Right lobe of liver (tissue), 4 donors: ENCODE data around the gene UNC5C.

Source experiments
- POLR2A ChIP-seq: fragments of 450-650 bp; IDR thresholded peaks from one replicate; pipeline ENCODE4 v1.6.1; 2017; ENCODE audit warnings: antibody characterized with exemption, mild to moderate bottlenecking
- TF ChIP-seq, protein P1 (sequence below), 4 donors: fragments of 200-600 bp in 3 of 4; fragments of 450-650 bp in 1 of 4; IDR thresholded peaks; one replicate each; pipeline versions ENCODE4 v1.5.1 to v1.8.0; 2016 to 2022; ENCODE audit warnings: antibody characterized with exemption in 4 of 4, mild to moderate bottlenecking in 2 of 4
- donor health status: DM: no; HTN: no; CAD: no.
- donor health status: DM: no; HTN: no; CAD: no.
- donor health status: DM: no; HTN: yes; CAD: no.

DNA sequence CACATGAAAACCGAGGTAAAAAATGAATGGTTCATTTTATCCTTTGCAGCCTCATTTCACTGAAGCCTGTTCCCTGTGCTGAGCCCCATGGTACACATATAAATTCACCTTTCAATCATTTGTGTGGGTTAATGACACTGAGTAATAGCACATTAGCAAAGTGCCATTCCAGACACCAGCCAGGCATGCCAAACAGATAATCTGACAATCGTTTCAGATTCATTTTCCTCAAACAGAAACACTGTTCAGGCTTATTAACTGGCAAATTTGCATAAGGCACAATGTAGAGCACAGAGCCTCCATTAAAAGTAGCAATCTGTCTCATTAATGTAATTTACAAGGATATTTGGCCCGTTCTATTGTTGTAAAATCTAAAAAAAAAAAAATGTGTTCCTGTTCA, 76.2 kb downstream of the UNC5C start:
- TF ChIP-seq, protein P1, sequence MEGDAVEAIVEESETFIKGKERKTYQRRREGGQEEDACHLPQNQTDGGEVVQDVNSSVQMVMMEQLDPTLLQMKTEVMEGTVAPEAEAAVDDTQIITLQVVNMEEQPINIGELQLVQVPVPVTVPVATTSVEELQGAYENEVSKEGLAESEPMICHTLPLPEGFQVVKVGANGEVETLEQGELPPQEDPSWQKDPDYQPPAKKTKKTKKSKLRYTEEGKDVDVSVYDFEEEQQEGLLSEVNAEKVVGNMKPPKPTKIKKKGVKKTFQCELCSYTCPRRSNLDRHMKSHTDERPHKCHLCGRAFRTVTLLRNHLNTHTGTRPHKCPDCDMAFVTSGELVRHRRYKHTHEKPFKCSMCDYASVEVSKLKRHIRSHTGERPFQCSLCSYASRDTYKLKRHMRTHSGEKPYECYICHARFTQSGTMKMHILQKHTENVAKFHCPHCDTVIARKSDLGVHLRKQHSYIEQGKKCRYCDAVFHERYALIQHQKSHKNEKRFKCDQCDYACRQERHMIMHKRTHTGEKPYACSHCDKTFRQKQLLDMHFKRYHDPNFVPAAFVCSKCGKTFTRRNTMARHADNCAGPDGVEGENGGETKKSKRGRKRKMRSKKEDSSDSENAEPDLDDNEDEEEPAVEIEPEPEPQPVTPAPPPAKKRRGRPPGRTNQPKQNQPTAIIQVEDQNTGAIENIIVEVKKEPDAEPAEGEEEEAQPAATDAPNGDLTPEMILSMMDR (IDR thresholded peaks at IDR 0.05) = no peak
- no peak for TF ChIP-seq POLR2A
